HG03565 (cell line): ENCODE results near the gene FBXW7.

Experiments used
- ATAC-seq: cut with Tn5 transposase; IDR thresholded peaks from one replicate; pipeline ENCODE4 v1.9.1; 2021; ENCODE audit warnings: mild to moderate bottlenecking, moderate library complexity; ENCODE audit not compliant: unreplicated experiment

FBXW7 gene

GRCh38 chr4:152512483-152512882 is 23.4 kb downstream of the FBXW7 start:
- no peak for ATAC-seq

GRCh38 chr4:152510349-152511147 is 25.3 kb downstream of the FBXW7 start:
- peak; percentile 45 for ATAC-seq

DNA sequence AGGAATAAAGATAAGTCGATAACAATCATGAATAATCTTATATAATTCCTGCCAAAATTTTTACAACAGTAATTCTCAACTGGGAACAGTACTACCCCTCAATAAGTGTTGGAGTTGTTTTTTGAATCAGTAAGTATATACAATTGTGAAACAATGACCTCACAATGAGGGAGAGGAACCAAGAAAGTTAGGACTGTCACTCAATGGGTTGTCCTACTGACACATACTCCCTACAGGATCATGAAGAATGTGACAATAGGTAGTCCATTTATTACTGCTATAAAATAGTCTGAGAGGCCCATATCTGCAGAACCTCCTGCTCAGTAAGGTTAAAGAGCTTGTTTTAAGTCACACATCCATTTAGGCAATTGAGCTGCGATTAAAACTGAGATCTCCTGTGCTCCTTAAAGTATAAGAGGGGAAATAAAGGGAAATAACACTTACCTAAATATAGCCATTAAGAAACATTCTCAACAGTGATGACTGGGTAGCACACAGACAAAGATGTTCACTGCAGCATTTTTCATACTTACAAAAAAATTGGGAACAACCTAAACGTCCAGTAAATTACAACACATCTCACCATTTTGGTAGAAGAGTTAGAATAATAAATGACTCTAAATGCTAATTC is 26.2 kb downstream of the FBXW7 start:
- ATAC-seq, result no peak

GRCh38 chr4:152508818-152509217 is 27.1 kb downstream of the FBXW7 start:
- ATAC-seq, result no peak

GRCh38 chr4:152508386-152508785 is 27.5 kb downstream of the FBXW7 start:
- no peak for ATAC-seq

- no peak for ATAC-seq
Measured at GRCh38 chr4:152503653-152504290, 32.1 kb downstream of the FBXW7 start.

DNA sequence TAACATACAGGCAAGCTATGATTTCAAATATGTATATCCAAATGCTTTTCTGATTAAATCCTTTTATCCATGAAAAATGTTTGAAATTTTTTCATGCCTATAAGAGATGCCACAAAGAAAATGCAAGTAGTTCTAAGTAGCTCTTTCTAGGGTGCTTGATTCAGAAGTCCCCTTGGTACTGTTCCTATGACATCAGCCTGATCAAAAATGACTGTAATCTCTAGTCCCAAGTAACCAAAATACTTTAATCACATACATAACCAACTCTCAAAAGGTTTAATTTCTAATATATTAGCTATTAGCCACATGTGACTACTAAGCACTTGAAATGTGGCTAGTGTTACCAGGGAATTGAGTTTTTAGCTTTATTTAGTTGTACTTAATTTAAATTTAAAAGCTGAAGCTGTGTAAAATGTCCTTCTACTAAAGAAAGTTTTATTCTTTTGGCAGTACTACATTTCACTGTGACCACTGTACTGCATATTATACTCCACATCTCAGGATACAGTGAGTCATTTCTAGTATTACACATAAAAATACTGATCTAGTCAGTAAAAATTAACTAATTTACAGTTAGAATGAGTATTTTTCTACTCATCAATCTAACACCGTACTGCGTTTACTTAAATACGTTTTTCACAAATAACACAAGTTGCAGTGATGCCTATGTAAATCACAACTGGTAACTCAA is 33.9 kb downstream of the FBXW7 start:
- ATAC-seq, result peak; percentile 32

GRCh38 chr4:152500800-152501434 is 35.0 kb downstream of the FBXW7 start:
- ATAC-seq, result peak; percentile 57

GRCh38 chr4:152500275-152500674 is 35.6 kb downstream of the FBXW7 start:
- ATAC-seq, result no peak

DNA sequence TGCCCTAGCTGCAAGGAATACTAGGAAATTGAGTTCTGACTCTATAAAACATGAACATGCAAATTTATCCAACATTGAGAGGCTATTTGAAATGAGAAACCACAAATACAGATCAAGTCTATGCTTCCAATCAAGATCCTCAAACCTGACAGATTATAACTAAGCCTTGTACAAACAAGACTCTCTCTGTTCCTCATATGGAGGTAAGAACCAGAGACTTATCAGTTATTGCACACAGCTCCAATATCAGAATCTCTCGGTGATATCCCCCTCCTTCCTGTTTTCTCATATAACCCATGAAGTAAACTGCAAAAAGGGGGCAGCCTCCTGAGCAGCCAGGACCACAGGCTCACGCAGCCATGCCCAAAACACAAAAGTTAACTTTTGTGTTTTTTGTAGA is 36.5 kb downstream of the FBXW7 start:
- no peak for ATAC-seq

DNA sequence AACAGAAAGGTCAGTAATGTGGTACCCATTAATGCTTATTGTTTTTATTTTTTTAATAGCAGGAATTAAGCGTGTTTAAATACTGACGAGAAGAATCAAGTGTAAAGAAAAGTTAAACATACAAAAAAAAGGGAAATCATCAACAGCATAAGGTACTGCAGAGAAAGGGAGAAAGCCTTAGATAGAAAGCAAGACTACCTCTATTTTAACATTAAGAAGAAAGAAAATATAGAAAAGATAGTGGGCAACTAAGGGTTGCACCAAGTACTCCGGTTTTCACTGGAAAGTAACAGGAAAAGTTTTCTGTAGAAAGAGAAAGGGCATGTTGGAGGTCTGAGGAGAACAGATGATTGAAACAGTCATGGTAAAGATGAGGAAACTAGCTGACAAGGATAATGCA is 41.9 kb downstream of the FBXW7 start:
- no peak for ATAC-seq

GRCh38 chr4:152488246-152488645 is 47.6 kb downstream of the FBXW7 start:
- no peak for ATAC-seq

GRCh38 chr4:152486429-152487389 is 49.2 kb downstream of the FBXW7 start:
- ATAC-seq, result no peak

- peak; percentile 97 for ATAC-seq
Measured at GRCh38 chr4:152485726-152486276, 50.1 kb downstream of the FBXW7 start.

- no peak for ATAC-seq
Measured at GRCh38 chr4:152482211-152482610, 53.7 kb downstream of the FBXW7 start.

GRCh38 chr4:152480901-152481300 is 55.0 kb downstream of the FBXW7 start:
- no peak for ATAC-seq

DNA sequence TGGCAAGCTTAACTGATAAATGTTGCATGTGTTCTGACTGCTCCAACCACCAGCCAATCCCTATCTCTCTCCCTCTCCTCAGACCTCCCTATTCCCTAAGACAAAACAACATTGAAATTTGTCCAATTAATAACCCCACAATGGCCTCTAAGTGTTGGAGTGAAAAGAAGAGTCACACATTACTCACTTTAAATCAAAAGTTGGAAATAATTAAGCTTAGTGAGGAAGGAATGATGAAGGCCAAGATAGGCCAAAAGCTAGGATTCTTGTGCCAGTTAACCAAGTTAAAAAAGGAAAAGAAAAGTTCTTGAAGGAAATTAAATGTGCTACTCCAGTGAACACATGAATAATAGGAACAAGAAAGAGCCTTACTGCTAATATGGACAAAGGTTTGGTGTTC is 55.6 kb downstream of the FBXW7 start:
- ATAC-seq, result no peak

- no peak for ATAC-seq
Measured at GRCh38 chr4:152479428-152480026, 56.4 kb downstream of the FBXW7 start.
